ENCODE measurements around the gene CASQ2. TPM values are rescaled to one million over a fixed set of nuclear protein-coding genes. Genes with fewer than 3 reads are reported as not detected.

The CASQ2 gene
- total and polyA plus RNA-seq, 10 of the 15 experiments (the other 5 are each of a cell fraction or from before 2014, with no cell fraction given) = not detected

DNA sequence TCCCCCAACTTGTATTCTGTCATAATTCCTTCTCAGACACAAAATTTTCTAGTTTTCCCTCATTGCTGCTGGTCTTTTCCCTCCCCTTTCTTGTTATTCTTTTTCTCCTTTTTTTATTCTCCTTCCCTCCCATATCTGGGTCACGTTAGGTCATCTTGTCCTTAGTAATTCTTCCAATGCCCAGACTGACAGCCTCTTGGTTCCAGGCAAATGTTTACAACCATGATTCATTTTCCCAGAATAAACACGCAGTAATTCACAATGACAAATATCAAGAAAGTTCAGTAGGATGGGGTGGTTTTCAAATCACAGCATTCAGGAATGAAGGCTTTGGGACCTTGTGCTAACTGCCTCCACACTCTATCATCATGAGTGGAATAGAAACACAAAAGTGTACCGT, 47.2 kb upstream of the CASQ2 start:
- H3K27me3 ChIP-seq (replicated peaks in 1 of 2; ENCODE audit: control insufficient read depth in 2 of 2, insufficient read depth in 2 of 2, low read length in 1 of 2) = no peaks in the 10 kb centered on the region; a peak in 1 of 4 replicates
- H3K4me3 ChIP-seq = no peak overlapping the region
- ATAC-seq = no peak
- in situ Hi-C loops (cut with MboI) = no loop called here
- no peak for DNase-seq (ENCODE audit: low read depth, low spot score)
- H3K27ac ChIP-seq (ENCODE audit: control insufficient read depth, insufficient read depth) = no peak overlapping the region
- ChIA-PET SMC1A (ENCODE audit: uncharacterized antibody, unreplicated experiment) (no interaction called here), CTCF (no interaction called here), POLR2A (no interaction called here), RAD21 (ENCODE audit: unreplicated experiment) (no interaction called here)
- intact Hi-C loops (cut with micrococcal nuclease; ENCODE audit: unreplicated experiment) = no loop called here
- FAIRE-seq = no peak
- no peak for TF ChIP-seq NFYB (IDR thresholded peaks at IDR 0.05; ENCODE audit: insufficient read depth, low read depth, low read length)
- no peak for TF ChIP-seq DPF2 (IDR thresholded peaks at IDR 0.05)
- TF ChIP-seq, protein P1, sequence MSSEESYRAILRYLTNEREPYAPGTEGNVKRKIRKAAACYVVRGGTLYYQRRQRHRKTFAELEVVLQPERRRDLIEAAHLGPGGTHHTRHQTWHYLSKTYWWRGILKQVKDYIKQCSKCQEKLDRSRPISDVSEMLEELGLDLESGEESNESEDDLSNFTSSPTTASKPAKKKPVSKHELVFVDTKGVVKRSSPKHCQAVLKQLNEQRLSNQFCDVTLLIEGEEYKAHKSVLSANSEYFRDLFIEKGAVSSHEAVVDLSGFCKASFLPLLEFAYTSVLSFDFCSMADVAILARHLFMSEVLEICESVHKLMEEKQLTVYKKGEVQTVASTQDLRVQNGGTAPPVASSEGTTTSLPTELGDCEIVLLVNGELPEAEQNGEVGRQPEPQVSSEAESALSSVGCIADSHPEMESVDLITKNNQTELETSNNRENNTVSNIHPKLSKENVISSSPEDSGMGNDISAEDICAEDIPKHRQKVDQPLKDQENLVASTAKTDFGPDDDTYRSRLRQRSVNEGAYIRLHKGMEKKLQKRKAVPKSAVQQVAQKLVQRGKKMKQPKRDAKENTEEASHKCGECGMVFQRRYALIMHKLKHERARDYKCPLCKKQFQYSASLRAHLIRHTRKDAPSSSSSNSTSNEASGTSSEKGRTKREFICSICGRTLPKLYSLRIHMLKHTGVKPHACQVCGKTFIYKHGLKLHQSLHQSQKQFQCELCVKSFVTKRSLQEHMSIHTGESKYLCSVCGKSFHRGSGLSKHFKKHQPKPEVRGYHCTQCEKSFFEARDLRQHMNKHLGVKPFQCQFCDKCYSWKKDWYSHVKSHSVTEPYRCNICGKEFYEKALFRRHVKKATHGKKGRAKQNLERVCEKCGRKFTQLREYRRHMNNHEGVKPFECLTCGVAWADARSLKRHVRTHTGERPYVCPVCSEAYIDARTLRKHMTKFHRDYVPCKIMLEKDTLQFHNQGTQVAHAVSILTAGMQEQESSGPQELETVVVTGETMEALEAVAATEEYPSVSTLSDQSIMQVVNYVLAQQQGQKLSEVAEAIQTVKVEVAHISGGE (CRISPR knock-in tag; IDR thresholded peaks at IDR 0.05) = no peak
- TF ChIP-seq BCL11A (IDR thresholded peaks at IDR 0.05; ENCODE audit: low read depth, low read length) = no peak
- TF ChIP-seq, protein P2, sequence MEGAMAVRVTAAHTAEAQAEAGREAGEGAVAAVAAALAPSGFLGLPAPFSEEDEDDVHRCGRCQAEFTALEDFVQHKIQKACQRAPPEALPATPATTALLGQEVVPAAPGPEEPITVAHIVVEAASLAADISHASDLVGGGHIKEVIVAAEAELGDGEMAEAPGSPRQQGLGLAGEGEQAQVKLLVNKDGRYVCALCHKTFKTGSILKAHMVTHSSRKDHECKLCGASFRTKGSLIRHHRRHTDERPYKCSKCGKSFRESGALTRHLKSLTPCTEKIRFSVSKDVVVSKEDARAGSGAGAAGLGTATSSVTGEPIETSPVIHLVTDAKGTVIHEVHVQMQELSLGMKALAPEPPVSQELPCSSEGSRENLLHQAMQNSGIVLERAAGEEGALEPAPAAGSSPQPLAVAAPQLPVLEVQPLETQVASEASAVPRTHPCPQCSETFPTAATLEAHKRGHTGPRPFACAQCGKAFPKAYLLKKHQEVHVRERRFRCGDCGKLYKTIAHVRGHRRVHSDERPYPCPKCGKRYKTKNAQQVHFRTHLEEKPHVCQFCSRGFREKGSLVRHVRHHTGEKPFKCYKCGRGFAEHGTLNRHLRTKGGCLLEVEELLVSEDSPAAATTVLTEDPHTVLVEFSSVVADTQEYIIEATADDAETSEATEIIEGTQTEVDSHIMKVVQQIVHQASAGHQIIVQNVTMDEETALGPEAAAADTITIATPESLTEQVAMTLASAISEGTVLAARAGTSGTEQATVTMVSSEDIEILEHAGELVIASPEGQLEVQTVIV (IDR thresholded peaks at IDR 0.05; ENCODE audit: borderline replicate concordance, partially characterized antibody) = no peak
- no peak for TF ChIP-seq ZNF384 (IDR thresholded peaks at IDR 0.05; ENCODE audit: borderline replicate concordance, low read depth, low read length)
- TF ChIP-seq IKZF1 (conservative IDR thresholded peaks at IDR 0.05) = no peak
- no peak for TF ChIP-seq PAX5 (IDR thresholded peaks at IDR 0.05; ENCODE audit: borderline replicate concordance, low read depth, low read length)
- TF ChIP-seq NFXL1 (IDR thresholded peaks at IDR 0.05; ENCODE audit: borderline replicate concordance) = no peak
- no peak for TF ChIP-seq ETV6 (conservative IDR thresholded peaks at IDR 0.05 in 1 of 2, IDR thresholded peaks at IDR 0.05 in 1 of 2; ENCODE audit: borderline replicate concordance in 1 of 2, low read depth in 1 of 2)
- TF ChIP-seq, protein P3, sequence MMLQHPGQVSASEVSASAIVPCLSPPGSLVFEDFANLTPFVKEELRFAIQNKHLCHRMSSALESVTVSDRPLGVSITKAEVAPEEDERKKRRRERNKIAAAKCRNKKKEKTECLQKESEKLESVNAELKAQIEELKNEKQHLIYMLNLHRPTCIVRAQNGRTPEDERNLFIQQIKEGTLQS (IDR thresholded peaks at IDR 0.05; ENCODE audit: borderline replicate concordance, extremely low read depth, low read depth, low read length) = no peak
- no peak for TF ChIP-seq EP300 (IDR thresholded peaks at IDR 0.05; ENCODE audit: borderline replicate concordance in 1 of 2, control insufficient read depth in 1 of 2, low read depth in 2 of 2, low read length in 2 of 2)
- H2AFZ ChIP-seq (ENCODE audit: control insufficient read depth, low read depth, low read length) = no peak overlapping the region
- H3K9me3 ChIP-seq (replicated peaks; ENCODE audit: control insufficient read depth, insufficient read depth, low read length) = no peaks in the 10 kb centered on the region
- no peaks in the 10 kb centered on the region for H3K4me1 ChIP-seq (ENCODE audit: control insufficient read depth, insufficient read depth, low read length)
- H3K4me2 ChIP-seq (ENCODE audit: control insufficient read depth, insufficient read depth) = no peak overlapping the region
- no peaks in the 10 kb centered on the region for H4K20me1 ChIP-seq (ENCODE audit: control insufficient read depth, insufficient read depth)
- BruUV-seq (replicated peaks) = no TSS peak
- 4% methylated on average over 3 of the region's 3 CpGs for WGBS (ENCODE audit: insufficient coverage, insufficient replicate concordance, low lambda C conversion rate, missing lambda C conversion rate)
- no peak overlapping the region for H3K9ac ChIP-seq (ENCODE audit: control insufficient read depth, insufficient read depth, low read length)
- no peaks in the 10 kb centered on the region for H3K79me2 ChIP-seq (ENCODE audit: control insufficient read depth, insufficient read depth, low read length)
- no peaks in the 10 kb centered on the region for H3K36me3 ChIP-seq (ENCODE audit: control insufficient read depth in 2 of 2, insufficient read depth in 2 of 2, low read length in 1 of 2)
